A673 (cell line): Measurements from ENCODE around the gene NAGK. TPM values are rescaled to one million over a fixed set of nuclear protein-coding genes. Genes with fewer than 3 reads are reported as not detected.

ENCODE experiments used
- BruUV-seq: library from RNA; stranded (reverse); fragments of 400-500 nt; replicated peaks from 2 replicates; lab custom pipeline; 2021; lab: Mats Ljungman, UMichigan
- CTCF ChIA-PET: fragments of 300-600 bp; sonication (Branson Sonifier 250); formaldehyde crosslinking; loops from one replicate; lab custom pipeline; 2022; ENCODE audit warnings: antibody characterized with exemption; lab: Charles Lee
- POLR2A ChIA-PET: fragments of 300-600 bp; sonication (Branson Sonifier 250); formaldehyde crosslinking; loops from one replicate; lab custom pipeline; 2022; ENCODE audit warnings: antibody characterized with exemption; ENCODE audit not compliant: low non-redundant PET; lab: Charles Lee
- DNase-seq: peaks from one replicate; pipeline ENCODE4 v3.0.0-alpha.2; 2015; ENCODE audit warnings: low spot score
- H3K27ac ChIP-seq: fragments of 200-600 bp; sonication (generic); 2 replicates; pipeline ENCODE4 v1.5.1; 2016; ENCODE audit warnings: mixed run types, low read depth, mild to moderate bottlenecking, mixed read lengths, antibody characterized with exemption, low read length; ENCODE audit not compliant: poor library complexity, severe bottlenecking
- H3K27me3 ChIP-seq: fragments of 200-600 bp; sonication (generic); replicated peaks from 2 replicates; pipeline ENCODE4 v1.6.1; 2017; ENCODE audit warnings: mixed run types, low read depth, mild to moderate bottlenecking, mixed read lengths, antibody characterized with exemption, low read length; ENCODE audit not compliant: insufficient read depth, poor library complexity
- H3K36me3 ChIP-seq: fragments of 200-600 bp; sonication (generic); 2 replicates; pipeline ENCODE4 v1.6.1; 2016; ENCODE audit warnings: mixed run types, mild to moderate bottlenecking, mixed read lengths, antibody characterized with exemption, low read length; ENCODE audit not compliant: insufficient read depth, poor library complexity, severe bottlenecking
- H3K4me1 ChIP-seq: fragments of 200-600 bp; sonication (generic); 2 replicates; pipeline ENCODE4 v1.6.1; 2017; ENCODE audit warnings: mixed run types, mild to moderate bottlenecking, mixed read lengths, antibody characterized with exemption, low read length; ENCODE audit not compliant: insufficient read depth, poor library complexity, severe bottlenecking
- H3K4me3 ChIP-seq: fragments of 200-600 bp; sonication (generic); 2 replicates; pipeline ENCODE4 v1.5.1; 2016; ENCODE audit warnings: low read depth, mixed run types, mild to moderate bottlenecking, mixed read lengths, low read length; ENCODE audit not compliant: poor library complexity, severe bottlenecking
- H3K9me3 ChIP-seq: fragments of 200-600 bp; sonication (generic); 2 replicates; pipeline ENCODE4 v1.6.1; 2016; ENCODE audit warnings: mixed run types, low read depth, mild to moderate bottlenecking, mixed read lengths, antibody characterized with exemption, low read length; ENCODE audit not compliant: poor library complexity, severe bottlenecking
- CTCF ChIP-seq: fragments of 300-800, 200-600 bp; sonication (generic); conservative IDR thresholded peaks from 2 replicates; pipeline ENCODE4 v1.5.1; 2017; ENCODE audit warnings: low read depth, mild to moderate bottlenecking, antibody characterized with exemption, low read length, moderate library complexity, mixed read lengths
- EZH2 ChIP-seq: fragments of 200-600 bp; sonication (generic); IDR thresholded peaks from 2 replicates; pipeline ENCODE4 v1.6.1; 2017; ENCODE audit warnings: borderline replicate concordance, low read depth, mild to moderate bottlenecking, mixed read lengths, antibody characterized with exemption, low read length; ENCODE audit not compliant: poor library complexity, severe bottlenecking
- intact Hi-C: fragments of 100-400 bp; cut with micrococcal nuclease; formaldehyde crosslinking; loops from one replicate; pipeline ENCODE4 v1.10.0; 2022; ENCODE audit not compliant: unreplicated experiment
- total RNA-seq: library from RNA; stranded (reverse); gene quantifications from 2 replicates; pipeline ENCODE4 v1.2.3, GENCODE V29; 2021

The NAGK gene
- total RNA-seq, 1 experiment from 2014 or later: 64.4 TPM

- H3K9me3 ChIP-seq: no peaks in the 10 kb centered on the region
- no peaks in the 10 kb centered on the region for H3K4me1 ChIP-seq
- no peak overlapping the region for H3K27ac ChIP-seq
- BruUV-seq: no TSS peak
- ChIA-PET POLR2A (no interaction called here), CTCF (no interaction called here)
- TF ChIP-seq EZH2: no peak
- TF ChIP-seq CTCF: no peak
- no peaks in the 10 kb centered on the region for H3K27me3 ChIP-seq
- peaks cover 6% of the 10 kb centered on the region for H3K36me3 ChIP-seq
- intact Hi-C loops: no loop called here
- DNase-seq: no peak
- no peak overlapping the region for H3K4me3 ChIP-seq
Observed at GRCh38 chr2:71120195-71120594, 51.7 kb downstream of the NAGK start.

- no peak for DNase-seq
- POLR2A ChIA-PET: no interaction called here
- intact Hi-C loops: no loop called here
- CTCF ChIA-PET: no interaction called here
- Histone ChIP-seq H3K36me3 (peaks cover 6% of the 10 kb centered on the region), H3K4me3 (no peak overlapping the region), H3K27me3 (no peaks in the 10 kb centered on the region), H3K27ac (no peak overlapping the region), H3K4me1 (no peaks in the 10 kb centered on the region), H3K9me3 (no peaks in the 10 kb centered on the region)
- no peak for TF ChIP-seq EZH2
- no peak for TF ChIP-seq CTCF
- no TSS peak for BruUV-seq
Observed at GRCh38 chr2:71121479-71121878, 53.0 kb downstream of the NAGK start.

DNA sequence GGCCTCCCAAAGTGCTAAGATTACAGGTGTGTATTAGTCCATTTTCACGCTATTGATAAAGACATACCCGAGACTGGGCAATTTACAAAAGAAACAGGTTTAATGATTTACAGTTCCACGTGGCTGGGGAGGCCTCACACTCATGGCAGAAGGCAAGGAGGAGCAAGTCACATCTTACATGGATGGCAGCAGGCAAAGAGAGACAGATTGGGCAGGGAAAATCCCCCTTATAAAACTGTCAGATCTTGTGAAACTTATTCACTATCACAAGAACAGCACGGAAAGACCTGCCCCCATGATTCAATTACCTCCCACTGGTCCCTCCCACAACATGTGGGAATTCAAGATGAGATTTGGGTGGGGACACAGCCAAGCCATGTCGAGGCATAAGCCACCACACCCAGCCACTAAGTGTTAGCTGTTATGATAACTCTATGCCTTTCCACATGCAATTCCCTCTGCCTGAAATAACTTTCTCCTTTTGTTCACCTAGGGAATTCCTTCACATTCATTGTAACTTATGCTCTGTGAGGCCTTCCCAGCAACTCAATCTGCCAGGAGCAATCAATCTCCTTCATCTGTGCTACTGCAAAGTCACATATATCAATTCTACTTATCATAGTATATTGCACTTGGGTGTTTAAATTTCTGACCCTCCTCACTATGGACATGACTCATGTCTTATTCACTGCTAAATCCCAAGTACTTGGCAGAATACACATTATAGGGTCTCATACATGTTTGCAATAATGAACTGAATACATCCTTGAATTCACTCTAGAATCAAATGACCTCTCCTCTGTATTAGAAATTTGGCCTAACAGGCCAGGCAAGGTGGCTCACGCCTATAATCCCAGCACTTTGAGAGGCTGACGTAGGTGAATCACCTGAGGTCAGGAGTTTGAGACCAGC, 54.2 kb downstream of the NAGK start:
- Histone ChIP-seq H3K4me1 (no peaks in the 10 kb centered on the region), H3K36me3 (peaks cover 6% of the 10 kb centered on the region), H3K9me3 (no peaks in the 10 kb centered on the region), H3K4me3 (no peak overlapping the region), H3K27ac (no peak overlapping the region), H3K27me3 (no peaks in the 10 kb centered on the region)
- intact Hi-C loops: no loop called here
- no peak for DNase-seq
- ChIA-PET POLR2A (no interaction called here), CTCF (interaction anchor here (0.5 kb wide), 1 partner anchor 209 kb away, joined by 6 read pairs; the partner anchor contains the start of gene ZNF638)
- TF ChIP-seq EZH2: no peak
- TF ChIP-seq CTCF: no peak
- BruUV-seq: no TSS peak
